Activated naive CD8-positive, alpha-beta T cell (primary cell): ENCODE data around the gene NTM.
"Not testable (repeated sequence)": the region's sequence is repeated elsewhere in the genome, so short reads cannot be mapped to it uniquely, and the experiment has no call there.

Experiments
- H3K27ac Mint-ChIP-seq: one replicate; pipeline ENCODE4 v1.8.0; 2021; ENCODE audit warnings: mixed read lengths
- H3K27me3 Mint-ChIP-seq: one replicate; pipeline ENCODE4 v1.8.0; 2021; ENCODE audit warnings: mixed read lengths
- H3K36me3 Mint-ChIP-seq: one replicate; pipeline ENCODE4 v1.8.0; 2021; ENCODE audit warnings: mixed read lengths
- H3K4me1 Mint-ChIP-seq: one replicate; pipeline ENCODE4 v1.8.0; 2021; ENCODE audit warnings: low read depth, mixed read lengths
- H3K4me3 Mint-ChIP-seq: one replicate; pipeline ENCODE4 v1.8.0; 2021; ENCODE audit warnings: mild to moderate bottlenecking, mixed read lengths
- H3K9me3 Mint-ChIP-seq: one replicate; pipeline ENCODE4 v1.8.0; 2021; ENCODE audit warnings: low read depth, mixed read lengths

The NTM gene

DNA sequence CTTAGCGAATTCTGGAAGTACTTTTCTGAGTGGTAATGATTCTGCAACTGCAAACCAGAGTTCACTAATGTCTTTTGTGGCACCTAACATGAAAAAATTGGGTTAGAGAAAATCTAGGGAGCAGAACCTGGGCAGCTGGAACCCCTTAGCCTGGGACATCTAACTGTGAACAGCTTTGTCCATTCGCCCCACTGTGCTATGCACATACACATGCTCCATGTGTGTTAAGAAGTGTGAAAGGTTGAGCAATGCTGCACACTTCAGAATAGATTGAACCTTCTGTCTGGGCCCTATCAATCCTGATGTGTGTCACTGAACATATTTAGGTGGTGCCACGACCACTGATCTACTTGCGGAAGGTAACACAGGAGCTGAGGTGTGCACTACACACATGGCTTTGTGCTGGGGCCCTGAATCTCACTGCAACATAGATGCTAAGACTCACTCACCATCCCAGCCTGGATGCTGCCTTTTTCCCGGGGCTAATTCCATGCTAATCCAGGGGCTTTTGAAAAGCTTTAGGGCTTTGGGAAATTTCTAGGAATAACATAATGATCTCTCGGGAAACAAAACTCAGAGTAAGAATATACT lies 976.2 kb downstream of the NTM start:
- Mint-ChIP-seq H3K4me1 (no peaks in the 10 kb centered on the region), H3K36me3 (no peaks in the 10 kb centered on the region), H3K27ac (no peak overlapping the region), H3K27me3 (no peaks in the 10 kb centered on the region), H3K9me3 (no peaks in the 10 kb centered on the region), H3K4me3 (no peak overlapping the region)

DNA sequence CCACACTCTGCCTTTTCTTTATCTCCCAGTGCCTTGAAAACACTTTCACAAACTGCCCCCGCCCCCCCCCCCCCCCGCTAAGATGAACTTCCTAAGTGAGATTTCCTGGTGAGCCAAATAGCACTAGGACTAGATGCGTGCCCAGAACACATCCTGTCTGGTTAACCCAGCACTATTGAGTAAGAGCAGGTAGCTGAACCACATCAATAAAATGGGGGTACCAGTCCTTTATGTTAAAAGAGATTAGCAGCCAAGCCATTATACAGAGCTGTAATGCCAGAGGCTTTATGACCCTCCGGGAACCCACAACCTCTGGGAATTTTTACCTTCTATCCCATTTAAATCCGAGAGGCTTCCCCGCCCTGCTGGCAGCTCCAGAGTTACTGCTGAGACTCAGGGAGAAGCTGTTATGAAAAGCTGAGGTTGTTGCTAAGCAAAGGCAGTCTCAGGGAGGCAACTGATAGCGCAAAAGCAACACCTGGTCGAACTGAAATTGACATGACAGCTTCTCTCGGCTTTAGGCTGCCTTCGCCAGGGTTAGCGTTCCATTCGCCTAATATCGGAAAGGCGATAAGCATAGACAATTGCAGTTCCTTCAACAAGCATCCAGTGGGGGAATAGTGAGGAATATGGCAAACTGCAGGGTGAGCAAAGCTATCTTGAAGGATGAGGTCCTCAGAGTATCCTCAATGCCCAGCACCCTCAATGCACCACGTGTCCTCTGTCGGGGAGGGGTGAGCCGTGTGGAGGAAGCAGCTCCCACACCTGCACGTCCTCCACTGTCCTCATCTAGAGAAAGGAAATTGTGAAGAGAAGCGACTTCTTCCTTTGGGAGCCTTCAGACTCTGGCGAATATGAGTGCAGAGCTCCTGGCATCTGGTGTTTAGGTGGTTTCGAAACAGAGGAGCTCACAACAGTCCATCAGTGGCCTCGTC lies 977.0 kb downstream of the NTM start:
- no peaks in the 10 kb centered on the region for H3K9me3 Mint-ChIP-seq
- no peak overlapping the region for H3K4me3 Mint-ChIP-seq
- H3K27ac Mint-ChIP-seq: no peak overlapping the region
- no peaks in the 10 kb centered on the region for H3K27me3 Mint-ChIP-seq
- no peaks in the 10 kb centered on the region for H3K4me1 Mint-ChIP-seq
- no peaks in the 10 kb centered on the region for H3K36me3 Mint-ChIP-seq

DNA sequence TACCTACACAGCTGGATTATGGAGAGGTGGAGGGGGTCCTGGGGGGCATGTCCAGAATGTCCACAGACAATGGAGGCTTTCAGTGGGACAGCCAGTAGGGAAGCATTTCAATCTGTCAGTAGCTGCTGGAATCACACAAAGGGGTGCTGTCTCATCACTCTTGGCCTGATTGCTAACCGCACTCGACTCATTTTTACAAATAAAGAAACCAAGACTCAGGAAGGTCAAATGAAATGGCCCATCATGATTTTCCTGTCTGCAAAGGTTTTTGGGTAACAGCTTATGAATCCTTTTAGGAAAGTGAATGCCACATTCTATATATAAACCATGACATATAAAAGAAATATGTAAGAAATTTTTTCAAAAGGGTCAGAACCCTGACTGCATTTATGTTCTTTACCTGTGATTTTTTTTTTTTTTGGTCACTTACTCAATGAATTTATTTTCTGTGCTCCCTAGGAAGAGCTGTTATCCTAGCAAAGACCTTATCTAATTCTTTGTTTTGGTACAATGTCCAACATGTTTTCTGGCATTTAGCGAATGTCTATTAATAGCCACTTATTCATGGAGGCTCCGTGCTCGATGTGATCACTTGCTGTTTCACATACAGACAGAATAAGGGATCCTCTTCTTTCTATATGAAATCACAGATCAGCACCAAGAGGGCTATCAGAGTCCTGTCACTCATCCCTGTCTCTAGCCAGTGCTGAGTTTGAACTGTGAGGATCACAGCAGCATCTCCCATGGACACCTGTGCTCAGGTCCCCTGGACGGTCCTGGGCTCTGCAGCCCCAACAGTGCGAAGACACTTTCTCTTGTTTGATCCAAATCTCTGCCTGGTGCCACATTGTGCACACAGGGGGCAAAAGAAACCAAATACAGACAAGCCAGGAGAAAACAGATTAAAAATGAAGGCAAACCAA lies 979.7 kb downstream of the NTM start:
- no peak overlapping the region for H3K4me3 Mint-ChIP-seq
- no peaks in the 10 kb centered on the region for H3K9me3 Mint-ChIP-seq
- no peaks in the 10 kb centered on the region for H3K36me3 Mint-ChIP-seq
- H3K27me3 Mint-ChIP-seq: no peaks in the 10 kb centered on the region
- H3K27ac Mint-ChIP-seq: no peak overlapping the region
- H3K4me1 Mint-ChIP-seq: no peaks in the 10 kb centered on the region

DNA sequence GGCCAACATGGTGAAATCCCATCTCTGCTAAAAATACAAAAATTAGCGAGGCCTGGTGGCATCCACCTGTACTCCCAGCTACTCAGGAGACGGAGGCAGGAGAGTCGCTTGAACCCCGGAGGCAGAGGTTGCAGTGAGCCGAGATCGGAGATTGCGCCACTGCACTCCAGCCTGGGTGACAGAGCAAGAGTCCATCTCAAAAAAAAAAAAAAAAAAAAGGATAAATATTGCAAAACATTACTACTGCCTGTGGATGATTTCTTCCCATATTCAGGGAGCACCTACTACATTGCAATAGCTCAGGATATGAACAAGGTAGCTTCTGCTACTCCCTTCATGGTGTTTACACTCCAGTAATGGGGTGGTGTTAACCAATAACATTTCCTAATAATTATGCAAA lies 980.6 kb downstream of the NTM start:
- H3K4me1 Mint-ChIP-seq: no peaks in the 10 kb centered on the region
- no peaks in the 10 kb centered on the region for H3K27me3 Mint-ChIP-seq
- no peaks in the 10 kb centered on the region for H3K36me3 Mint-ChIP-seq
- H3K4me3 Mint-ChIP-seq: no peak overlapping the region
- H3K27ac Mint-ChIP-seq: no peak overlapping the region
- no peaks in the 10 kb centered on the region for H3K9me3 Mint-ChIP-seq

DNA sequence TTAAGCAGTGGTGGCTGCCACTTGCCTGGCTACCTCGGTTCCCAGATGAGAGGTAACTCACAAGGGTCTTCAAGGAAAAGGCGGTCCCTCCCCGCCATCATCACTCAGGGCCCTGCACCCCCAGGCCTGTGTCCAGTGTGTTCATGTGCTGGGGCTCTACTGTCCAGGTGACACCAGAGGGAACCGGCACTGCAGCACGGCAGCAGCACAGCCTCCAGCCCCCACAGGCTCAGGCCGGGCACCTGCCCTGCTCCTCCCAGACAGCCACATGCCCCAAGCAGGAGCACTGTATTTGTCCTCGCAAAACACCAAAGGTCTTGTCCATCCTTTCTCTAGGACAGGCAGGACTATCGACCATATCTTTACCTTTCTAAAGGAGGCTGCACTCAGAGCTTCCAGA lies 982.1 kb downstream of the NTM start:
- Mint-ChIP-seq H3K4me1 (no peaks in the 10 kb centered on the region), H3K27ac (no peak overlapping the region), H3K9me3 (no peaks in the 10 kb centered on the region), H3K36me3 (no peaks in the 10 kb centered on the region), H3K4me3 (no peak overlapping the region), H3K27me3 (no peaks in the 10 kb centered on the region)

DNA sequence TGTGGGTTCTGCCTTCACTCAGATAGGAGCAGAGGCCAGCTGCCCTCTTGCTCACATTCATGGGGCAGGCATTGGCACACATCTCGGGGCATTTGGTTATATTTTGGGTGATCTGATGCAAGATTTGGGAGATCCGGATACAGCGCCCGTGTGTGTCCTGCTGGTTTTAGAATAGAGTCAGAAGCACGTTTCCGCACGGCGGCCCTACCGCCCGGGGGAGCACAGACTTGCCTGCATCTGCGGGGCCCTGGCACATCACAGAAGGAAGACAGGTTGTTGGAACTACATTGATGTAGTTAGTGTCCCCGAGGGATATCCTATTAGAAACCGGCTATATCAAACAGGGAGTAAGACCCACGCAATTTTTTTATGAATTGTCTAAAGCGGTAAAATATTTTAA lies 982.8 kb downstream of the NTM start:
- Mint-ChIP-seq H3K27ac (no peak overlapping the region), H3K4me1 (no peaks in the 10 kb centered on the region), H3K9me3 (no peaks in the 10 kb centered on the region), H3K4me3 (no peak overlapping the region), H3K27me3 (no peaks in the 10 kb centered on the region), H3K36me3 (no peaks in the 10 kb centered on the region)

DNA sequence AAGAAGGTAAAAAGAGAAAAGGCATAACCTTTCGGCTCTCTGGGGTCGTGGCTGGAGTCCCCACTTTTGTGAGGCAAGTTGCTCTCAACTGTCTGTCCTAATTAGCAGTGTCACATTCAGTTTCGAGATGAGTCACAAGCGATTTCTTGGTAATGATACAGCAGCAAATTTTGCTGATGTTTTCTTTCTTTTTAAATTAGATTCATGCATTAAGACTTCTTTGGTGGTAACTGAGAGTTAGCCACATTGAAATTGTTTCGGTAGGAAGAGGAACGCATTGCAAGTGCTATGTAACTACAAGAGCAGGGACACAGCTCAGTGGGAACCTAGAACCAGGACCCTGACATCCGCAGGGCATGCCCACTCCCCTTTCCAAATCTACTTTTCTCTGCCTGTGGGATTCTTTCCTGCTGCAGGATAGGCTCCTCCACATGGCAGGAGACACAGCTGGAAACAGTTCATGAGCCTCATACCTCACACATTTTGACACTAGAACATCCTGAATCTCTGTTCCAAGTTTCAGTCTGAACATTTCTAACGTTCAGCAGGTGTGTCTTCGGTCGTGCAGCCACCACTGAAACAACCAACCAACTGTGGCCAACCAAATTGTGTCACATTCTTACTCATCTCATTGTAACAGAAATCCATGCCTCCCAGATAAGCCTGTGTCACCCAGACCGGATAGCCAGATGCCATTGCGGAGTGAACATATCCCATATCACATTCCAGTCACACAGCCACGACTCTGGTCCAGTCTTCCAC lies 987.6 kb downstream of the NTM start:
- H3K9me3 Mint-ChIP-seq: peaks cover 5% of the 10 kb centered on the region
- H3K4me3 Mint-ChIP-seq: no peak overlapping the region
- no peaks in the 10 kb centered on the region for H3K27me3 Mint-ChIP-seq
- H3K4me1 Mint-ChIP-seq: no peaks in the 10 kb centered on the region
- H3K36me3 Mint-ChIP-seq: no peaks in the 10 kb centered on the region
- H3K27ac Mint-ChIP-seq: no peak overlapping the region

DNA sequence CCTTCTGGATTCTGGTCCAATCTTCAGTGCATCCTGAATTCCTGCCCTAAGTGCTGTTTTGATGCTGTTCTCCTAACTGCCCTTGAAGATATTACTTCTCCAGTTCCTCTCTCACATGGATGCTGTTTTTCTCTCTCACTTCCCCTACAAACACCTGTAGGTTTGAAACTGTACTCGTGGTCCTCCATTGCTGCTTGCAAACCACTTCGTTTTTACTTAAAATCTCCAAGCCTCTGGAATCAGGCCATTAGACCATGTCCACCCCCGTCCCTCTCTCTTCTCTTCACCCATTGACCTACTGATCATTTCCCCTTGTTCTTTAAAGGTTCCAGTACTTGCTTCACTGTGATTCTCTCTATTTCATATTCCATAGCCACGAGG lies 988.1 kb downstream of the NTM start:
- no peak overlapping the region for H3K27ac Mint-ChIP-seq
- H3K4me3 Mint-ChIP-seq: no peak overlapping the region

DNA sequence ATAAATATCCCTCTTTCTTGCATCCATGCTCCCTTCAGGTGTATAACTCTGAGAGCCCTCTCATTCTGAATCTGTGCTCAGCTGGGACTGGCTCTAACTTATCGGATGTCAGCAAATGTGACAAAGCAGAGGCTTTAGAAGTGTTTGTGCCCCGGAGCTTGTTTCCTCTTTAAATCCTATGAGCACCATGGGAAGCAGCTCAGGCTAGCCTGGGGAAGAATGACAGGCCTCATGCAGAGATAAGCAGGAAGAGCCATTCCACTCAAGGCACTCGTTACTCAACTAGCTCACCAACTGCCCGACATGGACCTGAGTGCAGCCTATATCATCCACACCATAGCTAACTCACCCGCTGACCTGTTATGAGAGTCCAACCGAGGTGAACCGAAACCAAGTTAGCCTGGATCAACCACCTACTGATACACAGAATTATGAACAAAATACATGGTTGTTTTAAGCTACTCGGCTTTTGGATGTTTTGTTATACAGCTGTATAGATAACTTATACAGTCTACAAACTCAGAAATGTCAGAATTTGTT lies 990.7 kb downstream of the NTM start:
- Mint-ChIP-seq H3K27me3 (no peaks in the 10 kb centered on the region), H3K9me3 (peaks cover 8% of the 10 kb centered on the region), H3K4me1 (no peaks in the 10 kb centered on the region), H3K27ac (no peak overlapping the region), H3K4me3 (no peak overlapping the region), H3K36me3 (no peaks in the 10 kb centered on the region)

More for the DNA sequence above, 988.1 kb downstream of the NTM start:
- Mint-ChIP-seq H3K4me1 (no peaks in the 10 kb centered on the region), H3K9me3 (peaks cover 8% of the 10 kb centered on the region), H3K27me3 (no peaks in the 10 kb centered on the region), H3K36me3 (no peaks in the 10 kb centered on the region)

DNA sequence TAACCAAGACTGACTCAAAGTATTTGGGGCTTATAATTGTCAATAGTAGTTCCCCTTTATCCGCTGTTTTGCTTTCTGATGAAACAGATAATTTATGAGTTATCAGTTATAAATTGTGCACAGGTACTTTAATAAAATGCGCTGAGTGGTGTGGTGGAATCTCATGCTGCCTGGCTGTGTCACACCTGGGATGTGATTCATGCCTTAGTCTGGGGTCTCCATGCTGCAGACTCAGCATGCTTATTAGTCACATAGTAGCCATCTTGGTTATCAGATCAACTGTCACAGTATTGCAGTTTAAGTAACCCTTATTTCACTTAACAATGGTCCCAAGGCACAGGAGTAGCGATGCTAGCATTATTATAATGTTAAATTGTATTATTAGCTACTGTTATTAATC lies 995.2 kb downstream of the NTM start:
- H3K27me3 Mint-ChIP-seq: peaks cover 2% of the 10 kb centered on the region
- no peak overlapping the region for H3K27ac Mint-ChIP-seq
- H3K4me1 Mint-ChIP-seq: no peaks in the 10 kb centered on the region
- H3K4me3 Mint-ChIP-seq: no peak overlapping the region
- no peaks in the 10 kb centered on the region for H3K36me3 Mint-ChIP-seq
- peaks cover 11% of the 10 kb centered on the region for H3K9me3 Mint-ChIP-seq

DNA sequence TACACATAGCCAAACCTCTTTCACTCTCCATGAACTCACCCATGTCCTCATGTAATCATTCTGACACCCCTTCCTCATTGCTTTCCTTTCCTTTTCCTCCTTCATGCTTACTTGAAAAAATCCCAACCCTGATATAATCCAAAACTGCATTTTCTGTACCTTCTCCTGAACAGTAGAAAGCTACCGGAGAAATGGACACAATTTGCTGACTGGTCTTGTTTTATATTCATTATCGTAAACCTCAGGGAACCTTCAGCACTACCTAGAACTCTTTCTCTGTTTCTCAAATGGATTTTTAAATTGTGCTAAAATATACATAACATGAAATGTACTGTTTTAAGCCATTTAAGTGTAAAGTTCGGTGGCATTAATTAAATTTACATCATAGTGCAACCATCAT lies 996.9 kb downstream of the NTM start:
- Mint-ChIP-seq H3K27me3 (peaks cover 2% of the 10 kb centered on the region), H3K4me3 (no peak overlapping the region), H3K27ac (no peak overlapping the region), H3K4me1 (no peaks in the 10 kb centered on the region), H3K36me3 (no peaks in the 10 kb centered on the region), H3K9me3 (peaks cover 11% of the 10 kb centered on the region)

DNA sequence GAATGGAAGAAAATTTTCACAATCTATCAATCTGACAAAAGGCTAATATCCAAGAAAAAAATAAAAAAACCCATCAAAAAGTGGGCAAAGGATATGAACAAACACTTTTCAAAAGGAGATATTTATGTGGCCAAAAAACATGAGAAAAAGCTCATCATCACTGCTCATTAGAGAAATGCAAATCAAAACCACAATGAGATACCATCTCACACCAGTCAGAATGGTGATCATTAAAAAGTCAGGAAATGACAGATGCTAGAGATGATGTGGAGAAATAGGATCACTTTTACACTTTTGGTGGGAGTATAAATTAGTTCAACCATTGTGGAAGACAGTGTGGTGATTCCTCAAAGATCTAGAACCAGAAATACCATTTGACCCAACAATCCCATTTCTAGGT lies 999.7 kb downstream of the NTM start:
- not testable (repeated sequence) for H3K9me3 Mint-ChIP-seq, H3K27me3 Mint-ChIP-seq, H3K4me1 Mint-ChIP-seq, H3K27ac Mint-ChIP-seq, H3K36me3 Mint-ChIP-seq, H3K4me3 Mint-ChIP-seq

DNA sequence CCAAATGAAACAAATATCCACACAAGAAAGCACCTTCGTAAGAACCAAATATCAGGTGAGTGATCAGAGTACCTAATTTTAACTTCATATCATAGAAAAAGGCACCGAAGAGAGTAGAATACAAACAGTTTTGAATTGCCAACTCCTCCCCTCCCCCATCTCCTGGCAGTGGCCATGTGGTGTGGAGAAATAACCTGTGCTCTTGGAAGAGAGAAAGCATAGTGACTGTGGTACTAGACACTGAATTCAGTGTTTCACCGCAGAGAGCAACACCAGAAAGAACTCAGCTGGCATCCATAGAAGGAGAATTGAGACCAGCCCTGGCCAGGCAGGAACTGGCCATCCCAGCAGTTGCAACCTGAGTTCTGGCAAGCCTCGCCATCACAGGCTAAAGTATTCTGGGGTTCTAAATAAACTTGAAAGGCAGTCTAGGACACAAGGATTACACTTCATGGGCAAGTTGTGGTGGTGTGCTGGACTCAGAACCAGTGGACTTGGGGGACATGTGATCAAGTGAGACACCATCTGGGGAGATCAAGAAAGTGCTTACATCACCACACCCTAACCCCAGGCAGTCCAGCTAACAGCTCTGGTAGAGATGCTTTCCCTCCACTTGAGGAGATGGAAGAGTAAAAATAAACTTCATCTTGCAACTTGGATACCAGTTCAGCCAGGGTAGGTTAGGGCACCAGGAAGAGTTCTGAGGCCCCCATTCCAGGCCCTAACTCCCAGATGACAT lies 1003.2 kb downstream of the NTM start:
- Mint-ChIP-seq H3K4me3 (no peak overlapping the region), H3K4me1 (no peaks in the 10 kb centered on the region), H3K27me3 (no peaks in the 10 kb centered on the region), H3K9me3 (no peaks in the 10 kb centered on the region), H3K36me3 (no peaks in the 10 kb centered on the region), H3K27ac (no peak overlapping the region)

DNA sequence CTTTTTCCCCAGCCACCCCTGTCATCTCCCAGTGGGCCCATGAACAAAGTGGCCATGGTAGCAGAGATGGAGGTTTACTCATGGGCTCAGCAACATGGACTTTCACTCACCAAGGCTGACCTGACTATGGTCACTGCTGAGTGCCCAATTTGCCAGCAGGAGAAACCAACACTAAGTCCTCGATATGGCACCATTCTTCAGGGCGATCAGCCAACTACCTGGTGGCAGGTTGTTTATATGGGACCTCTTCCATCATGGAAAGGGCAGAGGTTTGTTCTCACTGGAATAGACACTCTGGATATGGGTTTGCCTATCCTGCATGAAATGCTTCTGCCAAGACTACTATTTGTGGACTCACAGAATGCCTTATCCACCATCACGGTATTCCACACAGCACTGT lies 1009.1 kb downstream of the NTM start:
- H3K36me3 Mint-ChIP-seq: no peaks in the 10 kb centered on the region
- no peak overlapping the region for H3K4me3 Mint-ChIP-seq
- no peaks in the 10 kb centered on the region for H3K4me1 Mint-ChIP-seq
- H3K27ac Mint-ChIP-seq: no peak overlapping the region
- peaks cover 1% of the 10 kb centered on the region for H3K27me3 Mint-ChIP-seq
- H3K9me3 Mint-ChIP-seq: peaks cover 9% of the 10 kb centered on the region
